Measurements from ENCODE around the gene EIF4A3. TPM values are rescaled to one million over a fixed set of nuclear protein-coding genes. Genes with fewer than 3 reads are reported as not detected.

Gene EIF4A3
- total RNA-seq, 4 donors from 2014 or later: 34.5 to 69.0 (median 59.2) TPM

GRCh38 chr17:80117491-80118401 is 29.2 kb downstream of the EIF4A3 start:
- WGBS, 2 donors: 85 to 89% methylated on average over 20 to 29 of the region's 31 CpGs
- H3K4me1 ChIP-seq: no peaks in the 10 kb centered on the region
- H3K4me3 ChIP-seq: no peak overlapping the region
- TF ChIP-seq EP300 (IDR thresholded peaks at IDR 0.05) (no peak), POLR2A (IDR thresholded peaks at IDR 0.05) (no peak)
- TF ChIP-seq, protein P1, sequence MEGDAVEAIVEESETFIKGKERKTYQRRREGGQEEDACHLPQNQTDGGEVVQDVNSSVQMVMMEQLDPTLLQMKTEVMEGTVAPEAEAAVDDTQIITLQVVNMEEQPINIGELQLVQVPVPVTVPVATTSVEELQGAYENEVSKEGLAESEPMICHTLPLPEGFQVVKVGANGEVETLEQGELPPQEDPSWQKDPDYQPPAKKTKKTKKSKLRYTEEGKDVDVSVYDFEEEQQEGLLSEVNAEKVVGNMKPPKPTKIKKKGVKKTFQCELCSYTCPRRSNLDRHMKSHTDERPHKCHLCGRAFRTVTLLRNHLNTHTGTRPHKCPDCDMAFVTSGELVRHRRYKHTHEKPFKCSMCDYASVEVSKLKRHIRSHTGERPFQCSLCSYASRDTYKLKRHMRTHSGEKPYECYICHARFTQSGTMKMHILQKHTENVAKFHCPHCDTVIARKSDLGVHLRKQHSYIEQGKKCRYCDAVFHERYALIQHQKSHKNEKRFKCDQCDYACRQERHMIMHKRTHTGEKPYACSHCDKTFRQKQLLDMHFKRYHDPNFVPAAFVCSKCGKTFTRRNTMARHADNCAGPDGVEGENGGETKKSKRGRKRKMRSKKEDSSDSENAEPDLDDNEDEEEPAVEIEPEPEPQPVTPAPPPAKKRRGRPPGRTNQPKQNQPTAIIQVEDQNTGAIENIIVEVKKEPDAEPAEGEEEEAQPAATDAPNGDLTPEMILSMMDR (IDR thresholded peaks at IDR 0.05): no peak
- H3K9me3 ChIP-seq: peaks cover 0 to 6% (median 0%) of the 10 kb centered on the region in 4 donors
- H3K36me3 ChIP-seq: peaks cover 0 to 69% (median 0%) of the 10 kb centered on the region in 3 donors
- no peak overlapping the region for H3K27ac ChIP-seq
- DNase-seq (ENCODE audit: low spot score in 2 of 2): no peak
- H3K27me3 ChIP-seq: no peaks in the 10 kb centered on the region

DNA sequence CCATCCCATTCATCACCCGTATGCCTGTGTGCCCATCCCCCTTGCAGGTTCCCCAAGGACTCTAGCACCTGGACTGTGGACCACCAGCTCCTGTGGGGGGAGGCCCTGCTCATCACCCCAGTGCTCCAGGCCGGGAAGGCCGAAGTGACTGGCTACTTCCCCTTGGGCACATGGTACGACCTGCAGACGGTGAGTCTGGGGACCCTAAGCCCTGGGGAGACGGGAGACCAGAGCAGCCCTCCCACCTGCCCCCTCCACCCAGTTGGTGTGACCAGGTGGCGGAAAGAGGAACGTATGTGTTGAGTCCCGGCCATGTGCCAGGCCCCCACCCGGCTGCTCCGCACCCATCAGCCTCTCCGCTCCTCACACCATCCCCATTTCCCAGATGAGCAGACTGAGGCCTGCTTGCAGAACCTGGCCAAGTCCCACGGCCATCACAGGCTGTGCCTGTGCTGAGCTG is 30.0 kb downstream of the EIF4A3 start:
- Histone ChIP-seq H3K27ac (no peak overlapping the region), H3K36me3 (peaks cover 0 to 77% (median 0%) of the 10 kb centered on the region in 3 donors), H3K4me3 (no peak overlapping the region), H3K9me3 (peaks cover 0 to 6% (median 0%) of the 10 kb centered on the region in 4 donors), H3K4me1 (no peaks in the 10 kb centered on the region), H3K27me3 (no peaks in the 10 kb centered on the region)
- DNase-seq (ENCODE audit: low spot score in 2 of 2): no peak
- 87 to 94% methylated on average over 8 to 12 of the region's 13 CpGs for WGBS, 2 donors
- no peak for TF ChIP-seq POLR2A (IDR thresholded peaks at IDR 0.05)
- no peak for TF ChIP-seq EP300 (IDR thresholded peaks at IDR 0.05)
- TF ChIP-seq, protein P1 (IDR thresholded peaks at IDR 0.05): no peak

DNA sequence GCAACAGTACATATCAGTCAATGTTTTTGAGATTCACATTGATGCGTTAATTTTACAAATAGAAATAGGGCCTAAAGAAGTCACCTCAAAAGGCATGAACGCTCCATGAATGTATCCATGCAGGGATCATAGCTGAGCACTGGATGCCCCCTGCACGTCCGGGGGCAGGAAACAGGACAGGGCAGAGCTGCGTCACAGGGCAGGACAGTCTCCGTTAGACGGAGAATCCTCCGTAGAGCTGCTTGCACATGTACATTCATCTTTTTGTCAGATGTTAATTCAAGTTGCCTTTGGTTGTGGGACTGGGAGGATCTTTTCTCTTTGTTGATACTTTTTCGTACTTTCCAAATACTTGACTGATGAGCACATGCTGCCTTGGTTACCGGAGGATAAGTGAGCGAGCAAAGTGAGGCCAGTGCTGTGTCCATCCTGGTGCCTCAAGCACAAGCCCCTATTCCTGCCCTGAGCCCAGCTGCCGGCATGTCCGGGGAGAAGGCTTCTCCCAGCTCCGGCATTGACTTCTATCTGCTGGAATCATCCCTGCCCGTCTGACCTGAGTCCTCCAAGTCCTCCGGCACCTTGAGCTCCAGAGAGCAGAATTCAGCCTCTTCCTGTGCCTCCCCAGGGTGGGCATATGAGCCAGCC is 30.5 kb downstream of the EIF4A3 start:
- Histone ChIP-seq H3K9me3 (peaks cover 0 to 6% (median 0%) of the 10 kb centered on the region in 4 donors), H3K4me1 (no peaks in the 10 kb centered on the region), H3K27me3 (no peaks in the 10 kb centered on the region), H3K4me3 (no peak overlapping the region), H3K27ac (no peak overlapping the region), H3K36me3 (peaks cover 0 to 82% (median 0%) of the 10 kb centered on the region in 3 donors)
- TF ChIP-seq EP300 (IDR thresholded peaks at IDR 0.05) (no peak), POLR2A (IDR thresholded peaks at IDR 0.05) (no peak)
- TF ChIP-seq, protein P1 (IDR thresholded peaks at IDR 0.05): no peak
- DNase-seq (ENCODE audit: low spot score in 2 of 2): no peak
- WGBS, 2 donors: 84 to 86% methylated on average over 16 of the region's 16 CpGs

DNA sequence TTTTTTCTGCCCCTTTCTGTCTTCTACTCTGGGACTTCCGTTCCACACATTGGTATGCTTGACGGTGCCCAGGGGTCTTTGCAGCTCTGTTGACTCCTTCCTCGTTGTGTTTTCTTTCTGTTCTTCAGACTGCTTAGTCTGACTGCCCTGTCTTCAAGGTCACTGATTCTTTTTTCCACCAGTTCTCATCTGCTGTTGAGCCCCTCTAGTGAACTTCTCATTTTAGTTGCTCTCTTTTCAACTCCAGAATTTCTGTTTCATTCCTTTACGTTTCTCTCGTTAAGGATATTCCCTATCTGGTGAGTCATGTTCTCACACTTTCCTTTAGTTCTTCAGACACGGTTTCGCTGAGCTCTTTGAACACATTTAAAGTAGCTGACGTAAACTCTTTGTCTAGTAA is 31.8 kb downstream of the EIF4A3 start:
- no peak for DNase-seq (ENCODE audit: low spot score in 2 of 2)
- no peak overlapping the region for H3K27ac ChIP-seq
- peaks cover 0 to 6% (median 0%) of the 10 kb centered on the region in 4 donors for H3K9me3 ChIP-seq
- H3K4me3 ChIP-seq: no peak overlapping the region
- TF ChIP-seq POLR2A (IDR thresholded peaks at IDR 0.05): no peak
- TF ChIP-seq, protein P1 (IDR thresholded peaks at IDR 0.05): no peak
- TF ChIP-seq EP300 (IDR thresholded peaks at IDR 0.05): no peak
- 93 to 94% methylated on average over 8 of the region's 8 CpGs for WGBS, 2 donors
- H3K36me3 ChIP-seq: peaks cover 0 to 95% (median 0%) of the 10 kb centered on the region in 3 donors
- H3K4me1 ChIP-seq: no peaks in the 10 kb centered on the region
- H3K27me3 ChIP-seq: no peaks in the 10 kb centered on the region

Data from tibial nerve (tissue), 4 donors.